BLaER1 treated with 17β-estradiol and CSF1 and Interleukin-3, amounts not matched to agents 10 nM and 100 nM (cell line): Measurements from ENCODE around the gene PLD6.
"Not testable (repeated sequence)": the region's sequence is repeated elsewhere in the genome, so short reads cannot be mapped to it uniquely, and the experiment has no call there.

ENCODE experiments used
- H3K27ac ChIP-seq, 11 experiments: shearing (Covaris generic); formaldehyde crosslinking; 2 replicates each; pipeline ENCODE4 v1.8.1; 2022
- H3K27me3 ChIP-seq, 11 experiments: shearing (Covaris generic); formaldehyde crosslinking; 2 replicates each; pipeline ENCODE4 v1.8.1; 2022
- H3K36me3 ChIP-seq, 11 experiments: shearing (Covaris generic); formaldehyde crosslinking; 2 replicates each; pipeline ENCODE4 v1.8.1; 2022
- H3K4me1 ChIP-seq, 10 experiments: shearing (Covaris generic); formaldehyde crosslinking; 2 replicates each; pipeline ENCODE4 v1.8.1; 2022
- H3K4me2 ChIP-seq, 11 experiments: shearing (Covaris generic); formaldehyde crosslinking; 2 replicates each; pipeline ENCODE4 v1.8.1; 2022
- H3K4me3 ChIP-seq, 10 experiments: shearing (Covaris generic); formaldehyde crosslinking; 2 replicates each; pipeline ENCODE4 v1.8.1; 2022
- H3K9ac ChIP-seq, 11 experiments: shearing (Covaris generic); formaldehyde crosslinking; 2 replicates each; pipeline ENCODE4 v1.8.1; 2022
- H3K9me3 ChIP-seq, 11 experiments: shearing (Covaris generic); formaldehyde crosslinking; replicated peaks in 1 of 11; 2 replicates each; pipeline ENCODE4 v1.8.1; 2022
- H4K20me1 ChIP-seq, 11 experiments: shearing (Covaris generic); formaldehyde crosslinking; 2 replicates each; pipeline ENCODE4 v1.8.1; 2022
- Cebpa-rat ChIP-seq, 11 experiments: shearing (Covaris generic); IDR thresholded peaks; 2 replicates each; pipeline ENCODE4 v1.8.1; 2022

Gene PLD6

GRCh38 chr17:17167986-17168385 is 38.1 kb downstream of the PLD6 start:
- Histone ChIP-seq H3K36me3 (peaks cover 62 to 99% (median 97%) of the 10 kb centered on the region in 11 experiments), H3K27me3 (no peaks in the 10 kb centered on the region), H4K20me1 (peaks cover 0 to 97% (median 62%) of the 10 kb centered on the region in 11 experiments; a peak in 18 of 22 replicates), H3K9ac (no peak overlapping the region; a peak in 1 of 22 replicates), H3K9me3 (no peaks in the 10 kb centered on the region), H3K4me2 (no peak overlapping the region), H3K4me3 (no peak overlapping the region), H3K27ac (no peak overlapping the region), H3K4me1 (peaks cover 17 to 60% (median 44%) of the 10 kb centered on the region in 10 experiments)
- no peak for TF ChIP-seq Cebpa-rat (IDR thresholded peaks at IDR 0.05)

GRCh38 chr17:17167356-17167755 is 38.8 kb downstream of the PLD6 start:
- Histone ChIP-seq H3K4me3 (no peak overlapping the region), H3K9ac (no peak overlapping the region), H3K4me2 (no peak overlapping the region), H3K27ac (no peak overlapping the region), H3K9me3 (no peaks in the 10 kb centered on the region), H3K36me3 (peaks cover 68 to 100% (median 97%) of the 10 kb centered on the region in 11 experiments), H3K27me3 (no peaks in the 10 kb centered on the region), H3K4me1 (peaks cover 11 to 53% (median 37%) of the 10 kb centered on the region in 10 experiments), H4K20me1 (peaks cover 0 to 97% (median 61%) of the 10 kb centered on the region in 11 experiments; a peak in 18 of 22 replicates)
- no peak for TF ChIP-seq Cebpa-rat (IDR thresholded peaks at IDR 0.05)

- Histone ChIP-seq H3K9ac (no peak overlapping the region), H3K9me3 (no peaks in the 10 kb centered on the region), H4K20me1 (peaks cover 0 to 97% (median 63%) of the 10 kb centered on the region in 11 experiments; a peak in 17 of 22 replicates), H3K4me1 (peaks cover 6 to 44% (median 28%) of the 10 kb centered on the region in 10 experiments; a peak in 17 of 20 replicates), H3K27ac (no peak overlapping the region), H3K36me3 (peaks cover 73 to 100% (median 97%) of the 10 kb centered on the region in 11 experiments), H3K27me3 (no peaks in the 10 kb centered on the region), H3K4me2 (no peak overlapping the region), H3K4me3 (no peak overlapping the region)
- TF ChIP-seq Cebpa-rat (IDR thresholded peaks at IDR 0.05), result no peak
Measured at GRCh38 chr17:17166446-17166845, 39.7 kb downstream of the PLD6 start.

- no peaks in the 10 kb centered on the region for H3K9me3 ChIP-seq
- peaks cover 0 to 96% (median 69%) of the 10 kb centered on the region in 11 experiments; a peak in 17 of 22 replicates for H4K20me1 ChIP-seq
- H3K4me1 ChIP-seq, result peaks cover 2 to 38% (median 22%) of the 10 kb centered on the region in 10 experiments; a peak in 17 of 20 replicates
- no peaks in the 10 kb centered on the region for H3K27me3 ChIP-seq
- no peak overlapping the region for H3K4me2 ChIP-seq
- no peak overlapping the region for H3K27ac ChIP-seq
- no peak overlapping the region for H3K9ac ChIP-seq
- H3K36me3 ChIP-seq, result peaks cover 80 to 100% (median 97%) of the 10 kb centered on the region in 11 experiments
- no peak for TF ChIP-seq Cebpa-rat (IDR thresholded peaks at IDR 0.05)
- H3K4me3 ChIP-seq, result no peak overlapping the region
Measured at GRCh38 chr17:17165666-17166308, 40.3 kb downstream of the PLD6 start.

- H3K9me3 ChIP-seq, result no peaks in the 10 kb centered on the region
- no peak for TF ChIP-seq Cebpa-rat (IDR thresholded peaks at IDR 0.05)
Measured at GRCh38 chr17:17164676-17165075, 41.5 kb downstream of the PLD6 start.

GRCh38 chr17:17164156-17164555 is 42.0 kb downstream of the PLD6 start:
- peaks cover 96 to 100% (median 100%) of the 10 kb centered on the region in 11 experiments for H3K36me3 ChIP-seq
- no peak for TF ChIP-seq Cebpa-rat (IDR thresholded peaks at IDR 0.05)
- H3K4me2 ChIP-seq, result no peak overlapping the region
- H3K4me3 ChIP-seq, result no peak overlapping the region
- peaks cover 0 to 95% (median 69%) of the 10 kb centered on the region in 11 experiments; a peak in 17 of 22 replicates for H4K20me1 ChIP-seq
- peaks cover 0 to 21% (median 8%) of the 10 kb centered on the region in 10 experiments; a peak in 10 of 20 replicates for H3K4me1 ChIP-seq
- no peaks in the 10 kb centered on the region for H3K27me3 ChIP-seq
- H3K27ac ChIP-seq, result no peak overlapping the region
- no peak overlapping the region for H3K9ac ChIP-seq
- no peaks in the 10 kb centered on the region for H3K9me3 ChIP-seq

More at GRCh38 chr17:17164676-17165075, 41.5 kb downstream of the PLD6 start:
- H3K36me3 ChIP-seq, result peaks cover 90 to 100% (median 100%) of the 10 kb centered on the region in 11 experiments
- H3K4me2 ChIP-seq, result no peak overlapping the region
- no peaks in the 10 kb centered on the region for H3K27me3 ChIP-seq
- no peak overlapping the region for H3K27ac ChIP-seq
- no peak overlapping the region for H3K4me3 ChIP-seq
- H3K4me1 ChIP-seq, result peaks cover 0 to 26% (median 13%) of the 10 kb centered on the region in 10 experiments; a peak in 12 of 20 replicates
- H3K9ac ChIP-seq, result no peak overlapping the region
- peaks cover 0 to 96% (median 71%) of the 10 kb centered on the region in 11 experiments; a peak in 17 of 22 replicates for H4K20me1 ChIP-seq

GRCh38 chr17:17161759-17162158 is 44.4 kb downstream of the PLD6 start:
- no peak overlapping the region for H3K4me2 ChIP-seq
- peaks cover 92 to 100% (median 99%) of the 10 kb centered on the region in 11 experiments for H3K36me3 ChIP-seq
- H3K9ac ChIP-seq, result no peak overlapping the region
- no peak overlapping the region for H3K27ac ChIP-seq
- peaks cover 0 to 91% (median 58%) of the 10 kb centered on the region in 11 experiments; a peak in 15 of 22 replicates for H4K20me1 ChIP-seq
- TF ChIP-seq Cebpa-rat (IDR thresholded peaks at IDR 0.05), result no peak
- H3K4me1 ChIP-seq, result peaks cover 0 to 14% (median 0%) of the 10 kb centered on the region in 10 experiments; a peak in 4 of 20 replicates
- no peaks in the 10 kb centered on the region for H3K27me3 ChIP-seq
- no peaks in the 10 kb centered on the region for H3K9me3 ChIP-seq
- H3K4me3 ChIP-seq, result no peak overlapping the region

- peaks cover 92 to 100% (median 99%) of the 10 kb centered on the region in 11 experiments for H3K36me3 ChIP-seq
- H4K20me1 ChIP-seq, result peaks cover 0 to 91% (median 58%) of the 10 kb centered on the region in 11 experiments; a peak in 16 of 22 replicates
- H3K27me3 ChIP-seq, result no peaks in the 10 kb centered on the region
- H3K27ac ChIP-seq, result no peak overlapping the region
- H3K4me2 ChIP-seq, result no peak overlapping the region
- H3K4me3 ChIP-seq, result no peak overlapping the region
- H3K4me1 ChIP-seq, result peaks cover 0 to 20% (median under 1%) of the 10 kb centered on the region in 10 experiments; a peak in 9 of 20 replicates
- TF ChIP-seq Cebpa-rat (IDR thresholded peaks at IDR 0.05), result no peak
- no peaks in the 10 kb centered on the region for H3K9me3 ChIP-seq
- no peak overlapping the region for H3K9ac ChIP-seq
Measured at GRCh38 chr17:17161121-17161520, 45.0 kb downstream of the PLD6 start.

- no peaks in the 10 kb centered on the region for H3K9me3 ChIP-seq
- no peaks in the 10 kb centered on the region for H3K27me3 ChIP-seq
- H3K27ac ChIP-seq, result no peak overlapping the region
- H3K36me3 ChIP-seq, result peaks cover 94 to 100% (median 99%) of the 10 kb centered on the region in 11 experiments
- no peak for TF ChIP-seq Cebpa-rat (IDR thresholded peaks at IDR 0.05)
- H4K20me1 ChIP-seq, result peaks cover 0 to 91% (median 54%) of the 10 kb centered on the region in 11 experiments; a peak in 17 of 22 replicates
- no peak overlapping the region for H3K4me2 ChIP-seq
- no peak overlapping the region for H3K9ac ChIP-seq
- peaks cover 0 to 34% (median 15%) of the 10 kb centered on the region in 10 experiments; a peak in 14 of 20 replicates for H3K4me1 ChIP-seq
- H3K4me3 ChIP-seq, result no peak overlapping the region
Measured at GRCh38 chr17:17159571-17159970, 46.6 kb downstream of the PLD6 start.

GRCh38 chr17:17158506-17158905 is 47.6 kb downstream of the PLD6 start:
- H3K4me3 ChIP-seq, H3K9me3 ChIP-seq, H3K9ac ChIP-seq, H3K27me3 ChIP-seq, H3K4me2 ChIP-seq, H3K27ac ChIP-seq: not testable (repeated sequence)
- Histone ChIP-seq H3K4me1 (peaks cover 0 to 34% (median 24%) of the 10 kb centered on the region in 10 experiments; a peak in 16 of 20 replicates), H4K20me1 (peaks cover 0 to 94% (median 48%) of the 10 kb centered on the region in 11 experiments; a peak in 17 of 22 replicates), H3K36me3 (peaks cover 94 to 100% (median 99%) of the 10 kb centered on the region in 11 experiments)
